Midbrain (tissue), 1 donor: ENCODE measurements around the gene FKBP2.

Experiments
- DNase-seq: peaks from one replicate; lab custom pipeline; 2025; lab: John Stamatoyannopoulos, UW

The FKBP2 gene

DNA sequence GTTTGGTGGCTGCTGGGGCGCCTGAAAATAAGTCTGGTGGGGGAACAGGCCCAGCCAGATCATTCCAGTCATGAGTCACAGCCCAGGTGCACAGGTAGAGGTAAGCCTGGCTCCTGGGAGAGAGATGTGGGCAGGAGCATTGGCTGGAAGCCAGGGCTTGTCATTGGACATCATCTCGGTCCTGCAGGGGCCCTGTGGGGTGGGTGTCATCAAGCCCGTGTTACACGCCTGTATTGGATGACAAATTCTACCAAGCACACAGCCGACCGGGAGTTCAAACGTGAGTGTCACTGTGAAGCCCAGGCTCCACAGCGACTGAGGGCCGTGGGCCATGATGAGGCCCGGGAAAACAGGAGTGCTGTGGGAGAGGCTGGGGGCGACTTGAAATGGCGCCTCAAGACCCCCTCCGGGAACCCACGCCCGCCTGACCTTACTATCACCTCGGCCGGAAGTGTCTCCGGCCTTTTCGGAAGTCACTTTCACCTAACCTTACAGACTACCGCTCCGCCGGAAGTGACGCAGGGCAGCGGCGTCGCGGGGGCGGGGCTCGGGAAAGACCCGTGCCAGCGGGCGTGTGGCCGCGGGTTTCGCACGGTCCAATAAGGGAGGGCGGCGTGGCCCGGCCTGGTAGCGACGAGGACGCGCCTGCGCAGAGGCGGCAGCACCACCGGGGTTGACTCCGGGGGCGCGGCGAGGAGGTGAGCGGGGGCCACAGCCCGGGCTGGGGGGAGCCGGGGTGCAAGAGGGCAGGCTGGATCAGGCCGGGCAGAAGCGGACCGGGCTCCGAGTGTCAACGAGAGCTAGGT lies at the start of gene FKBP2:
Gene FKBP2, plus strand, starts transcription at position 661 of the 806 bp plus-strand sequence. CDS start 1,293 bp downstream, outside the sequence.
- DNase-seq = peak; percentile 96

GRCh38 chr11:64192434-64192833 lies 48.5 kb upstream of the FKBP2 start:
- DNase-seq = no peak

DNA sequence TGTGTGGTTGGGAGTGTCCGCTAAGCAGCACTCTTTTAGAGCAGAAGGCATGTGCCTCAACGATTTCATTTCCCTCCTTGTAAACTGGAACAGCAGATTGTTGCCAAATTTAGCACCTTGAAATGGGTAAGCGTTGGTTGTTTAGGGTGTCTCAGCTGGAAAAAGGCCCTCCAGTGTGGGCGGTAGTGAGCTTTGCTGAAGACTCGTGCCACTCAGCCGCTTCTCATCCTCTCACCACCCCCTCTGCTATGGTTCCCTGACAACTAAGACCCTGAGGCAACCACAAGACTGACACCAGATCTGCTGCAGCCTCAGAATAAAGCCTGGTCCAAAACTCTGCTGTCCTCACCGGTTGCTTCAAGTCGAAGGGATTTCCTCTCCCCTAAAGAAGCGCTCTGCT lies 44.3 kb upstream of the FKBP2 start:
- DNase-seq = no peak

- DNase-seq = no peak
Observed at GRCh38 chr11:64198511-64198910, 42.4 kb upstream of the FKBP2 start.

DNA sequence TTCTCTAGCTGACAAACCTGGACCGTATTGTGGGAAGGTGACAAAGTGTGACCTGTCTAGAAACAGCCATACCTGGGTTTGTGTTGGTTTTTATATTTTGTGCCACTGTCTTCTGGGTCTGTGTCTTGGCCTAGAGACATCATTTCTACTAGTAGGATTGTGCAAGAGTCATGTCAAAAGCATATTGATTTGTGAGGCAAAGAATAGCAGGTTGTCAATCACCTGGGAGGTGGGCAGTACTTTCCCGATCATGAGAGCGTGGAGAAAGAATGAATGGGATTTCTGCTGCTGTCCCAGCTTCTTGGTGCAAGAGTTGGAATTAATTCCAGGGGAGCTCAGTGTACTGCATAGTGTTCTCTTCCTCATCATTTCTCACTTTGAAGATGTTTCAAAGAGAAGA lies 39.4 kb upstream of the FKBP2 start:
- DNase-seq = no peak

DNA sequence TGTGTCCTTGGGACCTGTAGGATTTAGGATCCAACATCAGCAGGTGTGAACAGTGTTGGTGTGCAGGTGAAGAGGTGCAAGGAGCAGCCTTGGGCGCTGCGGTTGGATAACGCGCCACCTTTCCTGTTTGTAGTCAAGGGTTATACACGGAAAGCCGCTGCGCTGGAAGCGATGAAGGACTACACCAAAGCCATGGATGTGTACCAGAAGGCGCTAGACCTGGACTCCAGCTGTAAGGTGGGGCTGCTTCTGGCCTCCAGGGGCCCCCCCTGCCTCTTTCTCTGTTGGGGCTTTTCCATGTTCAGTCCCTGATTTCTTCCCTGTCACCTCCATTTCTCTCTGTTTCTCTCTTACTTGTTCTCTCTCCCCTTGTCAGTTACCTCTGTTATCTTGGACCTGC lies 37.9 kb upstream of the FKBP2 start:
- no peak for DNase-seq

DNA sequence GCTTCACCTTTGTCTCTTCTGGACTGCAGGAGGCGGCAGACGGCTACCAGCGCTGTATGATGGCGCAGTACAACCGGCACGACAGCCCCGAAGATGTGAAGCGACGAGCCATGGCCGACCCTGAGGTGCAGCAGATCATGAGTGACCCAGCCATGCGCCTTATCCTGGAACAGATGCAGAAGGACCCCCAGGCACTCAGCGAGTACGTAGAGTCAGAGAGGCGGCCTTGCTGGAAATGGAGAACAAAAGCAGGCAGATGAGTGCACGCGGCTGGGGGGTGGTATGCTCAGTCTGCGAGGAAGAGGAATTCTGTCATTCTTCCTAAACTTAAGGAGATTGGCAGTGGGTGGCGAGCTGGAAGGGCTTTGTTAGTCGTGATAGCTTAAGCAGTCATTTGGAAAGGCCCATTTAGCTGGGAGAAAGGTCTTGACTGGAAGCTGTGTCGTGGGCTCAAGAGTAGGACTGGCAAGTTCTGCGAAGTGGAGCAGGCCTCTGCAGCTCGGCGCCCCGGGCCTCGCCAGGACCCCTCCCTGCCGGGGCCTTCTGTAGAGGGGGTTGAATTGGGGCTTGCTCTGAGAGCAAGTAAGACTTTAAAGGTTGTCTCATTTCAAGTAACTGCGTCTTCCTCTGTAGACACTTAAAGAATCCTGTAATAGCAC lies 37.3 kb upstream of the FKBP2 start:
- no peak for DNase-seq

DNA sequence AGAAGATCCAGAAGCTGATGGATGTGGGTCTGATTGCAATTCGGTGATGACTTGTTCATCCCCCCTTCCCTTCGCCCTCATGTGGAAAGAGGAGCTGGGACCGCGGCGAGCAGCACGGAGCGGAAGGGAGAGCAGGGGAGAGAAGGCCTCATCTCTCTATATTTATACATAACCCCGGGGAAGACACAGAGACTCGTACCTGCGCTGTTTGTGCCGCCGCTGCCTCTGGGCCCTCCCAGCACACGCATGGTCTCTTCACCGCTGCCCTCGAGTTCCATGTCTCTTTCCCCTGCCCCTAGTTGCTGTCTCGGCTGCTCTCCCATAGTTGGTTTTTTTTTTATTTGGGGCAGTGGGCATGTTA lies 36.8 kb upstream of the FKBP2 start:
- no peak for DNase-seq

DNA sequence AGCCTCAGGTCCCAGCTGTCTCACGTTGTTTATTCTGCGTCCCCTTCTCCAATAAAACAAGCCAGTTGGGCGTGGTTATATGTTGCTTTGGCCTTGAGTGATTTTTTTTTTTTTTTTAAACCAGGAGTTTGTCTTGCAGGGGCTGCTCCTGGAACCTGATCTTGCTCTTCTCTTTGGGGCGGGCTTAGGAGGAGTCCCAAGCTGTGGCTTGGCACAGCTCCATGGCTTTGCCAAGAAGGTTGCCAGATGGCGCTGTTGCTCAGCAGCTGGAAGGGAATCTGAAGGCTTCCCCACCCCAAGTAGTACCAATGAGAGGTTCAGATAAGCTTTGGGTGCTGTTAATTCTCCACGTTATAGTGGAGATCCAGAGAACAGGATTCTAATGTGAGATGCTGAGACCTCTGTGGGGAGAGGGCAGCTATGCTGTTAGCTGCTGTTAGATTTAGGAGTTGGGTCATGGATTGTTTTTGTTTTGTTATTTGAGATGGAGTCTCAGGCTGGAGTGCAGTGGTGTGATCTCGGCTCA lies 36.4 kb upstream of the FKBP2 start:
- DNase-seq = peak; percentile 88

GRCh38 chr11:64206457-64207255 lies 34.2 kb upstream of the FKBP2 start, which contains the start of gene FERMT3:
FERMT3 (plus strand) TSS chr11:64206721; CDS start chr11:64207365, 644 bp downstream.
- no peak for DNase-seq

GRCh38 chr11:64207256-64208085 lies 33.4 kb upstream of the FKBP2 start:
- DNase-seq = no peak

DNA sequence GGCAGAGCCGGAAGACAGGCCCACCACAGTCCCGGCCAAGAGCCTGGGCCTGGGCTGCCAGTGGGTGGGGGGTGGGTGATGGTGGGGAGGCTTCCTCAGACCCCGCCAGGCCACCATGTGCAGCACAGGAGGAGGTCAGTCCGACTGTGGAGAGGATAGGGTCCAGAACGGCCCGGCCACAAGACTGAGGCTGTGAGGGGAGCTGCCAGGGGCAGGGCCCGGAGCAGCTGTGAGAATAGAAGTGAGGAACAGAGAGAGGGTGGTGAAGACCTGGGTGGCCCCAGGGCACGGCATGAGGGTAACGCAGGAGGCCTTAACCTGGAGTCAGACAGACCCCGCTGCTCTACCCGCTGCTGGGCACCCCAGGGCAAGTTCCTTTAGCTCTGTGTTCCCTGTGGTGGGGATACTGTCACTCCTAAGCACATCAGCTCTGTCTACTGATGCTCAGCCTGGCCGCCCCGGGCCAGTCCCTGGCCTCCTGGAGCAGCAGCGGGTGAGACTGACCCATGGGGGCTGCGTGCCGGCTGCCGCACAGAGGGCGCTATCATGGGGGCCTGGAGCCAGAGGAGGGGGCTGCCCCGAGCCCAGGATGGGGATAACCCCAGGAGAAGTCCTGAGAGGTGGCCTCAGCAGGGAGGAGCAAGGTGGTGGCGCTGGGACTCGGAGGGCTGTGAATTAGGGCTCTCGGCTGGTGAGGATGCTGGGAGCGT lies 32.7 kb upstream of the FKBP2 start:
- no peak for DNase-seq

GRCh38 chr11:64208796-64209562 lies 31.9 kb upstream of the FKBP2 start:
- peak; percentile 29 for DNase-seq

GRCh38 chr11:64209563-64209843 lies 31.4 kb upstream of the FKBP2 start:
- DNase-seq = no peak

DNA sequence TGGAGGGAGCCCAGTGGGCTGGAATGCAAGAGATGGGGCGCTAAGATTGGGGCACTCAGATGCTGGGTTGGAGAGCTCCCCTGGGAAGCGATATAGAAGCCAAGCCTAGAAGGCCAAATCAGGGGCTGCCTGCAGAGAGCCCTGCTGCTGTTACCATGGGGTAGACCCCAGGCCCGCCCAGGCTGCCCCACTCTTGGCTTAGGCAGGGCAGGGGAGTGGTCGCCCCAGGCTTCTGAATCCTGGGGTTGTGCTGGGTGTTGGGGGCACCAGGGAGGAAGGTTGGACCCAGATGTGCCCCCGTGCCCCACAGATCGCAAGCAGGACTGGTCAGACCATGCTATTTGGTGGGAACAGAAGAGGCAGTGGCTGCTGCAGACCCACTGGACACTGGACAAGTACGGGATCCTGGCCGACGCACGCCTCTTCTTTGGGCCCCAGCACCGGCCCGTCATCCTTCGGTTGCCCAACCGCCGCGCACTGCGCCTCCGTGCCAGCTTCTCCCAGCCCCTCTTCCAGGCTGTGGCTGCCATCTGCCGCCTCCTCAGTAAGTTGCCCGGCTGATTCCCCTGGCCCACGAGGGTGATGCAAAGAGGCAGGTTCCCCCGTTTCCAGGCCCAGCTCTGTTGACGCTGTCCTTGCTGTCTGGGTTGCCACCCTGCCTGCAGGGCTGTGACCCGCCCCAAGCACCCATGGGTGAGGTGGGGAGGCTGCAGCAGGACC lies 30.4 kb upstream of the FKBP2 start:
- no peak for DNase-seq

DNA sequence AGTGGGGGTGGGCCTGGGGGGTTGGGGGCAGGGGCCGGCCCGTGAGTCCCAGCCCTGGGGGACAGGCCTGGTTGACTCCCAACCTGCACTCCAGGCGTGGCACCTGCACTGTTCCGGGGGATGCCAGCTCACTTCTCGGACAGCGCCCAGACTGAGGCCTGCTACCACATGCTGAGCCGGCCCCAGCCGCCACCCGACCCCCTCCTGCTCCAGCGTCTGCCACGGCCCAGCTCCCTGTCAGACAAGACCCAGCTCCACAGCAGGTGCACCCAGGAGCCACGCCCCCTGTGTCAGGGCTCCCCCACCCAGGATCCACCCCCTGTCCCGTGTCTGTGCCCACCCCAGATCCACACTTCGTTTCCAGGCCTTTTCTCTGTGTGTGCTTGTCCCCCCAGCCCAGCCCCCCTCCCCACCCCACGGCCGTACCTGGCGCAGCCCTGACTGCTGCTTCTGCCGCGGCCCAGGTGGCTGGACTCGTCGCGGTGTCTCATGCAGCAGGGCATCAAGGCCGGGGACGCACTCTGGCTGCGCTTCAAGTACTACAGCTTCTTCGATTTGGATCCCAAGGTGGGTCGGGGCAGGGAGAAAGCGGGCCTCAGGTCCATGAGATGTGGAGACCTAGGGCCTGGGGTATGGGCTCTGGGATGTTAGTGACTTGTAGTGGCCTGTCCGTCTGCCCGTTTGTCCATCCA lies 29.6 kb upstream of the FKBP2 start:
- no peak for DNase-seq

- DNase-seq = no peak
Observed at GRCh38 chr11:64216879-64217278, 24.0 kb upstream of the FKBP2 start.

- no peak for DNase-seq
Observed at GRCh38 chr11:64218628-64219353, 22.1 kb upstream of the FKBP2 start.

DNA sequence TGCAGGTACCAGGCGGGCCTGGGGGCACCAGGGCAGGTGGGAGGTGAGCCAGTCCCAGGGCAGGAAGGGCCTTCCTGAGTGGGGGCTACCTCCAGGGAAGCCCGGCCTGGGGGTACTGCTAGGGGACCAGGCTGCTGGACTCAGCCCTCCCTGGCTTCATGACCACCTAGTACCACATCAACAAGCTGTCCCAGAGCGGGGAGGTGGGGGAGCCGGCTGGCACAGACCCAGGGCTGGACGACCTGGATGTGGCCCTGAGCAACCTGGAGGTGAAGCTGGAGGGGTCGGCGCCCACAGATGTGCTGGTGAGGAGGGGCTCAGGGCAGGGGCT lies 21.6 kb upstream of the FKBP2 start:
- DNase-seq = no peak
